H9 (cell line): ENCODE results near the gene NRBF2. TPM values are rescaled to one million over a fixed set of nuclear protein-coding genes. Genes with fewer than 3 reads are reported as not detected.

Experiments used
- DNase-seq: peaks from one replicate; pipeline ENCODE4 v3.0.0-alpha.2; 2017
- H2AFZ ChIP-seq: one replicate; pipeline ENCODE4 v1.6.1; 2013; ENCODE audit warnings: mild to moderate bottlenecking, low read length, control low read depth, moderate library complexity
- H2AK5ac ChIP-seq: 2 replicates; pipeline ENCODE4 v1.6.1; 2013; ENCODE audit warnings: low read length, control low read depth, mixed read lengths; ENCODE audit not compliant: insufficient read length
- H2BK120ac ChIP-seq: one replicate; pipeline ENCODE4 v1.6.1; 2013; ENCODE audit warnings: low read depth, mild to moderate bottlenecking, low read length, control low read depth, inconsistent platforms; ENCODE audit not compliant: poor library complexity, severe bottlenecking
- H2BK12ac ChIP-seq: 2 replicates; pipeline ENCODE4 v1.6.1; 2013; ENCODE audit warnings: low read length, control low read depth, mixed read lengths, low read depth; ENCODE audit not compliant: insufficient read length
- H2BK15ac ChIP-seq: 2 replicates; pipeline ENCODE4 v1.6.1; 2013; ENCODE audit warnings: low read depth, low read length, control low read depth
- H2BK20ac ChIP-seq: one replicate; pipeline ENCODE4 v1.6.1; 2013; ENCODE audit warnings: low read depth, mild to moderate bottlenecking, low read length, control low read depth, inconsistent platforms; ENCODE audit not compliant: poor library complexity, severe bottlenecking
- H2BK5ac ChIP-seq: 2 replicates; pipeline ENCODE4 v1.6.1; 2013; ENCODE audit warnings: low read length, control low read depth, mixed read lengths; ENCODE audit not compliant: insufficient read length
- H3K14ac ChIP-seq: 2 replicates; pipeline ENCODE4 v1.6.1; 2013; ENCODE audit warnings: low read length, control low read depth; ENCODE audit not compliant: insufficient read depth
- H3K18ac ChIP-seq: 2 replicates; pipeline ENCODE4 v1.6.1; 2013; ENCODE audit warnings: low read depth, mild to moderate bottlenecking, mixed read lengths, low read length, control low read depth; ENCODE audit not compliant: insufficient read length
- H3K23ac ChIP-seq: 2 replicates; pipeline ENCODE4 v1.6.1; 2013; ENCODE audit warnings: low read length, control low read depth, mixed read lengths, low read depth; ENCODE audit not compliant: insufficient read length
- H3K23me2 ChIP-seq: 2 replicates; pipeline ENCODE4 v1.6.1; 2013; ENCODE audit warnings: low read depth, mild to moderate bottlenecking, mixed read lengths, low read length, control low read depth; ENCODE audit not compliant: insufficient read length, poor library complexity, severe bottlenecking
- H3K27ac ChIP-seq: 2 replicates; pipeline ENCODE4 v1.5.1; 2013; ENCODE audit warnings: low read length, control low read depth, mixed read lengths, low read depth; ENCODE audit not compliant: insufficient read length
- H3K27me3 ChIP-seq: 2 replicates; pipeline ENCODE4 v1.6.1; 2013; ENCODE audit warnings: low read length, control low read depth, inconsistent platforms; ENCODE audit not compliant: insufficient read depth
- H3K4ac ChIP-seq: 2 replicates; pipeline ENCODE4 v1.6.1; 2013; ENCODE audit warnings: low read depth, mild to moderate bottlenecking, control low read depth, inconsistent platforms, low read length, moderate library complexity
- H3K4me1 ChIP-seq: 2 replicates; pipeline ENCODE4 v1.6.1; 2013; ENCODE audit warnings: low read length, control low read depth, inconsistent platforms; ENCODE audit not compliant: insufficient read depth
- H3K4me2 ChIP-seq: 2 replicates; pipeline ENCODE4 v1.6.1; 2013; ENCODE audit warnings: low read length, control low read depth, mixed read lengths; ENCODE audit not compliant: insufficient read length, insufficient read depth
- H3K56ac ChIP-seq: 2 replicates; pipeline ENCODE4 v1.6.1; 2013; ENCODE audit warnings: low read depth, mild to moderate bottlenecking, mixed read lengths, low read length, control low read depth; ENCODE audit not compliant: insufficient read length
- H3K79me1 ChIP-seq: 2 replicates; pipeline ENCODE4 v1.6.1; 2013; ENCODE audit warnings: low read depth, mild to moderate bottlenecking, moderate library complexity, low read length, control low read depth, inconsistent platforms; ENCODE audit not compliant: insufficient read depth, poor library complexity, severe bottlenecking
- H3K79me2 ChIP-seq: 2 replicates; pipeline ENCODE4 v1.6.1; 2013; ENCODE audit warnings: low read length, control low read depth, inconsistent platforms; ENCODE audit not compliant: insufficient read depth
- H3K9ac ChIP-seq: 2 replicates; pipeline ENCODE4 v1.6.1; 2013; ENCODE audit warnings: low read length, control low read depth, mixed read lengths; ENCODE audit not compliant: insufficient read length; ENCODE audit errors: extremely low read depth
- H3K9me3 ChIP-seq: one replicate; pipeline ENCODE4 v1.6.1; 2013; ENCODE audit warnings: low read depth, low read length, inconsistent platforms; ENCODE audit not compliant: control insufficient read depth
- H3T11ph ChIP-seq: one replicate; pipeline ENCODE4 v1.6.1; 2013; ENCODE audit warnings: mild to moderate bottlenecking, low read length, control low read depth, inconsistent platforms
- H4K20me1 ChIP-seq: one replicate; pipeline ENCODE4 v1.6.1; 2013; ENCODE audit not compliant: control insufficient read depth, insufficient read length, insufficient read depth
- H4K5ac ChIP-seq: 2 replicates; pipeline ENCODE4 v1.6.1; 2013; ENCODE audit warnings: low read depth, mild to moderate bottlenecking, mixed read lengths, low read length, control low read depth; ENCODE audit not compliant: insufficient read length
- H4K8ac ChIP-seq: replicated peaks from 2 replicates; pipeline ENCODE4 v1.6.1; 2013; ENCODE audit warnings: low read length, control low read depth, mixed read lengths, low read depth; ENCODE audit not compliant: insufficient read length
- H4K91ac ChIP-seq: 2 replicates; pipeline ENCODE4 v1.6.1; 2013; ENCODE audit warnings: low read depth, mild to moderate bottlenecking, moderate library complexity, mixed read lengths, low read length, control low read depth; ENCODE audit not compliant: insufficient read length
- H3K27ac Mint-ChIP-seq, 3 experiments: 2 replicates in 2 of 3; 3 replicates in 1 of 3; pipeline ENCODE4 v1.8.0; 2020 to 2021; ENCODE audit warnings: mixed read lengths in 3 of 3, mild to moderate bottlenecking in 1 of 3, moderate library complexity in 1 of 3
- H3K27me3 Mint-ChIP-seq: 2 replicates; pipeline ENCODE4 v1.8.0; 2021; ENCODE audit warnings: low read depth, mild to moderate bottlenecking, moderate library complexity, mixed read lengths
- H3K36me3 Mint-ChIP-seq, 3 experiments: 2 replicates in 2 of 3; 3 replicates in 1 of 3; pipeline ENCODE4 v1.8.0; 2020 to 2021; ENCODE audit warnings: low read depth in 3 of 3, mixed read lengths in 3 of 3; ENCODE audit not compliant: insufficient read depth in 1 of 3
- H3K4me1 Mint-ChIP-seq, 2 experiments: 2 replicates each; pipeline ENCODE4 v1.8.0; 2020; ENCODE audit warnings: mixed read lengths in 2 of 2
- H3K4me3 Mint-ChIP-seq, 2 experiments: 2 replicates in 1 of 2; 3 replicates in 1 of 2; pipeline ENCODE4 v1.8.0; 2020 to 2021; ENCODE audit warnings: mild to moderate bottlenecking in 2 of 2, mixed read lengths in 2 of 2, moderate library complexity in 1 of 2
- H3K9me3 Mint-ChIP-seq, 2 experiments: 2 replicates in 1 of 2; 3 replicates in 1 of 2; pipeline ENCODE4 v1.8.0; 2020; ENCODE audit warnings: mild to moderate bottlenecking in 2 of 2, mixed read lengths in 2 of 2, moderate library complexity in 1 of 2
- CTCF ChIP-seq: fragments of 200-600 bp; sonication (generic); conservative IDR thresholded peaks from 3 replicates; pipeline ENCODE4 v1.8.0; 2021; ENCODE audit warnings: antibody characterized with exemption, mild to moderate bottlenecking
- WGBS: extraction: QIAGEN DNeasy Blood & Tissue Kit; methylation state at CpG from one replicate; pipeline ENCODE4 v1.1.7; 2013; ENCODE audit warnings: missing lambda C conversion rate, low lambda C conversion rate, mixed read lengths; ENCODE audit not compliant: insufficient read length; ENCODE audit errors: extremely low coverage; 5-methylcytosine and 5-hydroxymethylcytosine counted together
- total RNA-seq: library from RNA; stranded (reverse); gene quantifications from 2 replicates; pipeline ENCODE4 v1.2.1, GENCODE V29; 2021

NRBF2 gene
- total RNA-seq, 1 experiment from 2014 or later: 30.1 TPM

DNA sequence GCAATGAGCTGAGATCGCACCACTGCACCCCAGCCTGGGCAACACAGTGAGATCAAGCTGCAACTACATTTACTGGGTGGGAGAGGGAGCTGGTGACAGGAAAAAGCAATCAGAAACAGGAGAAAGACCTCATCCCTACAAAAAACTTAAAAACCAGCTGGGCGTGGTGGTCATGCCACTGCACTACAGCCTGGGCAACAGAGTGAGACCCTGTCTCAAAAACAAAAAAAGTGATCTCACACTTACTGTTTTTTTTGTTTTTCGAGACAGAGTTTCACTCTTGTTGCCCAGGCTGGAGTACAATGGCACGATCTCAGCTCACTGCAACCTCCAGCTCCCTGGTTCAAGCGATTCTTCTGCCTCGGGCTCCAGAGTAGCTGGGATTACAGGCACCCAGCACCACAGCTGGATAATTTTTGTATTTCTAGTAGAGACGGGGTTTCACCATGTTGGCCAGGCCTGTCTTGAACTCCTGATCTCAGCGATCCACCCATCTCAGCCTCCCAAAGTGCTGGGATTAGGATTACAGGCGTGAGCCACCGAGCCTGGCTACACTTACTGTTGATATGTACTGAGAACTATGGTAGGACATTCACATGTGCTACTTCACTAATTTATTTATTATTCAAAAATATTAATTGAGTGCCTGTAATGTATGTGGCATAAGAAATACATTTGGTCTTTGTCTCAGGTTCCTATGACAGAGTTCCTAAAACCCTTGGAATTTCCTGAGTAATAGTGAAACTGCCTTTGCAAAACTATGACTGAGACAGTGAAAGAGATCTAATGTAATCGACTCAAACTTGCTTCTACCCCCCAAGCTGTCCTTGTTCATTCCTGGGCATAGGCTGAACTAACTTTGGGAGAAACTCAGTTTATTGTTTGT is 27.7 kb upstream of the NRBF2 start:
- Histone ChIP-seq H3K9me3 (no peaks in the 10 kb centered on the region), H2BK120ac (no peak overlapping the region), H3K79me2 (no peaks in the 10 kb centered on the region), H3K27me3 (no peaks in the 10 kb centered on the region), H3K18ac (no peak overlapping the region), H2BK12ac (no peak overlapping the region), H3K27ac (no peak overlapping the region), H3K14ac (no peak overlapping the region), H2BK20ac (no peak overlapping the region), H3K56ac (no peak overlapping the region), H4K5ac (no peak overlapping the region), H3K79me1 (no peaks in the 10 kb centered on the region), H4K20me1 (no peaks in the 10 kb centered on the region), H3K9ac (no peak overlapping the region), H4K91ac (no peak overlapping the region), H4K8ac (no peak overlapping the region), H3K4me2 (no peak overlapping the region), H3K23ac (no peak overlapping the region), H2BK15ac (no peak overlapping the region), H2AK5ac (no peak overlapping the region), H3K4me1 (peaks cover 2% of the 10 kb centered on the region; the same call in 1 of the 2 replicates), H3K23me2 (no peaks in the 10 kb centered on the region), H3T11ph (no peak overlapping the region), H3K4ac (no peak overlapping the region), H2BK5ac (no peak overlapping the region), H2AFZ (no peak overlapping the region)
- WGBS: no CpG with 5 or more reads among the region's 11 CpGs
- Mint-ChIP-seq H3K9me3 (peaks cover 0 to 4% of the 10 kb centered on the region in 2 experiments; a peak in 2 of 5 replicates), H3K4me3 (no peak overlapping the region), H3K27me3 (no peaks in the 10 kb centered on the region), H3K27ac (peak overlapping the region in 1 of 3 experiments; percentile 61; a peak in 1 of 7 replicates), H3K4me1 (peaks cover 19 to 28% of the 10 kb centered on the region in 2 experiments), H3K36me3 (no peaks in the 10 kb centered on the region; a peak in 1 of 7 replicates)
- DNase-seq: no peak
- TF ChIP-seq CTCF: no peak
